HG03139 (cell line): ENCODE measurements around the gene SLC39A7.

ENCODE experiments used
- ATAC-seq: cut with Tn5 transposase; IDR thresholded peaks from one replicate; pipeline ENCODE4 v1.9.1; 2021; ENCODE audit not compliant: unreplicated experiment

The SLC39A7 gene

GRCh38 chr6:33169291-33170175, 31.1 kb upstream of the SLC39A7 start:
- no peak for ATAC-seq

- ATAC-seq, result no peak
Observed at GRCh38 chr6:33170176-33171015, 30.3 kb upstream of the SLC39A7 start.

GRCh38 chr6:33171016-33171879, 29.4 kb upstream of the SLC39A7 start:
- ATAC-seq, result no peak

GRCh38 chr6:33171880-33172687, 28.6 kb upstream of the SLC39A7 start:
- ATAC-seq, result no peak

- ATAC-seq, result no peak
Observed at GRCh38 chr6:33172688-33173534, 27.8 kb upstream of the SLC39A7 start.

- ATAC-seq, result no peak
Observed at GRCh38 chr6:33173535-33174180, 27.0 kb upstream of the SLC39A7 start.

- no peak for ATAC-seq
Observed at GRCh38 chr6:33174784-33175183, 25.9 kb upstream of the SLC39A7 start.

GRCh38 chr6:33175436-33176069, 25.1 kb upstream of the SLC39A7 start:
- no peak for ATAC-seq

- no peak for ATAC-seq
Observed at GRCh38 chr6:33176906-33177305, 23.8 kb upstream of the SLC39A7 start.

GRCh38 chr6:33177552-33178446, 22.9 kb upstream of the SLC39A7 start:
- ATAC-seq, result no peak

GRCh38 chr6:33178755-33179475, 21.8 kb upstream of the SLC39A7 start:
- no peak for ATAC-seq

GRCh38 chr6:33181141-33181540, 19.5 kb upstream of the SLC39A7 start:
- no peak for ATAC-seq

GRCh38 chr6:33183071-33183683, 17.5 kb upstream of the SLC39A7 start:
- no peak for ATAC-seq

- no peak for ATAC-seq
Observed at GRCh38 chr6:33185190-33185589, 15.5 kb upstream of the SLC39A7 start.

- no peak for ATAC-seq
Observed at GRCh38 chr6:33185654-33186187, 14.9 kb upstream of the SLC39A7 start.

- no peak for ATAC-seq
Observed at GRCh38 chr6:33187809-33188208, 12.9 kb upstream of the SLC39A7 start.
